SU-DHL-6 (cell line): ENCODE measurements around the gene NOSIP.

Experiments
- H2AFZ ChIP-seq: fragments of 200-600 bp; sonication (generic); 2 replicates; pipeline ENCODE4 v1.6.1; 2014; ENCODE audit warnings: low read depth, mild to moderate bottlenecking, moderate library complexity, mixed read lengths, antibody characterized with exemption, low read length; ENCODE audit not compliant: severe bottlenecking
- H3F3A ChIP-seq: fragments of 200-600 bp; shearing (Covaris generic); 2 replicates; pipeline ENCODE4 v1.6.0; 2016; ENCODE audit warnings: antibody characterized with exemption, mild to moderate bottlenecking; ENCODE audit not compliant: insufficient read depth
- H3K27ac ChIP-seq: fragments of 200-600 bp; sonication (generic); 2 replicates; pipeline ENCODE4 v1.5.1; 2016; ENCODE audit warnings: low read depth, mild to moderate bottlenecking, low read length, moderate library complexity, mixed read lengths
- H3K27me3 ChIP-seq: fragments of 200-600 bp; sonication (generic), shearing (Covaris generic); 2 replicates; pipeline ENCODE4 v1.6.0; 2014; ENCODE audit warnings: mild to moderate bottlenecking, low read length
- H3K36me3 ChIP-seq: fragments of 200-600 bp; sonication (generic); 2 replicates; pipeline ENCODE4 v1.6.1; 2014; ENCODE audit warnings: mild to moderate bottlenecking, low read length, mixed read lengths
- H3K4me2 ChIP-seq: fragments of 300-600, 200-600 bp; shearing (Covaris generic), sonication (generic); 2 replicates; pipeline ENCODE4 v1.6.0; 2014; ENCODE audit warnings: low read length, low read depth, mild to moderate bottlenecking; ENCODE audit not compliant: poor library complexity, severe bottlenecking
- H3K4me3 ChIP-seq: fragments of 200-600 bp; sonication (generic); 2 replicates; pipeline ENCODE4 v1.5.1; 2014; ENCODE audit warnings: antibody characterized with exemption, low read length, mild to moderate bottlenecking, mixed read lengths; ENCODE audit not compliant: insufficient read depth, poor library complexity, severe bottlenecking
- H3K79me2 ChIP-seq: fragments of 200-600 bp; sonication (generic); 2 replicates; pipeline ENCODE4 v1.6.1; 2014; ENCODE audit warnings: mild to moderate bottlenecking, low read length, moderate library complexity; ENCODE audit not compliant: insufficient read depth
- H3K9ac ChIP-seq: fragments of 200-600 bp; sonication (generic); 2 replicates; pipeline ENCODE4 v1.7.0; 2014; ENCODE audit warnings: mild to moderate bottlenecking, low read length
- H3K9me2 ChIP-seq: fragments of 200-600 bp; sonication (generic); replicated peaks from 2 replicates; pipeline ENCODE4 v1.6.1; 2014; ENCODE audit warnings: low read length; ENCODE audit not compliant: insufficient read depth
- H3K9me3 ChIP-seq: fragments of 200-600 bp; sonication (generic); 2 replicates; pipeline ENCODE4 v1.6.1; 2014; ENCODE audit warnings: low read length, mixed read lengths; ENCODE audit not compliant: insufficient read depth
- H4K20me1 ChIP-seq: fragments of 200-600 bp; sonication (generic); 2 replicates; pipeline ENCODE4 v1.6.1; 2014; ENCODE audit warnings: low read depth, mild to moderate bottlenecking, antibody characterized with exemption, low read length, moderate library complexity, mixed read lengths
- EZH2phosphoT487 ChIP-seq: fragments of 200-600 bp; sonication (generic), shearing (Covaris generic); conservative IDR thresholded peaks from 2 replicates; pipeline ENCODE4 v1.6.1; 2018; ENCODE audit warnings: mild to moderate bottlenecking, antibody characterized with exemption, low read length, moderate library complexity, mixed read lengths
- TF ChIP-seq, protein P1 (sequence below): fragments of 200-600 bp; sonication (generic); IDR thresholded peaks from one replicate; pipeline ENCODE4 v1.5.1; 2017; ENCODE audit warnings: antibody characterized with exemption, mild to moderate bottlenecking, low read length, moderate library complexity; ENCODE audit not compliant: insufficient read depth, poor library complexity, severe bottlenecking

NOSIP gene

DNA sequence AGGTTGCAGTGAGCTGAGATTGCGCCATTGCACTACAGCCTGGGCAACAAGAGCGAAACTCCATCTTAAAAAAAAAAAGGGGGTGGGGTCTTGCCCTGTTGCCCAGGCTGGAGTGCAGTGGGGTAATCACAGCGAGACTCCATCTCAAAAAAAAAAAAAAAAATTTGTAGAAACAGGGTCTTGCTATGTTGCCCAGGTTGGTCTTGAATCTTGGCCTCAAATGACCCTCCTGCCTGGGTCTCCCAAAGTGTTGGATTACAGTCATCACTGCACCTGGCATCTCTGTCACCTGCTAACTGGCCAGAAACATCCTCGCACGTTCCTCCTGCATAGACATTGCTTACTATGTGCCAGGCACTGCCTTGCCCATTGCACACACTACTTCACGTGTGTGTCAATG lies 38.4 kb downstream of the NOSIP start:
- Histone ChIP-seq H3K9me2 (no peaks in the 10 kb centered on the region), H3K9me3 (no peaks in the 10 kb centered on the region), H4K20me1 (no peaks in the 10 kb centered on the region), H3K4me3 (no peak overlapping the region), H3K9ac (no peak overlapping the region), H3K4me2 (no peak overlapping the region), H3K27me3 (no peaks in the 10 kb centered on the region), H3K36me3 (no peaks in the 10 kb centered on the region), H3K79me2 (no peaks in the 10 kb centered on the region), H2AFZ (no peak overlapping the region), H3F3A (peaks cover 4% of the 10 kb centered on the region; the same call in 1 of the 2 replicates), H3K27ac (no peak overlapping the region)
- TF ChIP-seq, protein P1, sequence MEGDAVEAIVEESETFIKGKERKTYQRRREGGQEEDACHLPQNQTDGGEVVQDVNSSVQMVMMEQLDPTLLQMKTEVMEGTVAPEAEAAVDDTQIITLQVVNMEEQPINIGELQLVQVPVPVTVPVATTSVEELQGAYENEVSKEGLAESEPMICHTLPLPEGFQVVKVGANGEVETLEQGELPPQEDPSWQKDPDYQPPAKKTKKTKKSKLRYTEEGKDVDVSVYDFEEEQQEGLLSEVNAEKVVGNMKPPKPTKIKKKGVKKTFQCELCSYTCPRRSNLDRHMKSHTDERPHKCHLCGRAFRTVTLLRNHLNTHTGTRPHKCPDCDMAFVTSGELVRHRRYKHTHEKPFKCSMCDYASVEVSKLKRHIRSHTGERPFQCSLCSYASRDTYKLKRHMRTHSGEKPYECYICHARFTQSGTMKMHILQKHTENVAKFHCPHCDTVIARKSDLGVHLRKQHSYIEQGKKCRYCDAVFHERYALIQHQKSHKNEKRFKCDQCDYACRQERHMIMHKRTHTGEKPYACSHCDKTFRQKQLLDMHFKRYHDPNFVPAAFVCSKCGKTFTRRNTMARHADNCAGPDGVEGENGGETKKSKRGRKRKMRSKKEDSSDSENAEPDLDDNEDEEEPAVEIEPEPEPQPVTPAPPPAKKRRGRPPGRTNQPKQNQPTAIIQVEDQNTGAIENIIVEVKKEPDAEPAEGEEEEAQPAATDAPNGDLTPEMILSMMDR, result no peak

GRCh38 chr19:49539192-49539952 lies 41.0 kb downstream of the NOSIP start:
- TF ChIP-seq, protein P1, result no peak
- no peak for TF ChIP-seq EZH2phosphoT487
- no peaks in the 10 kb centered on the region for H3K9me2 ChIP-seq
- no peaks in the 10 kb centered on the region for H4K20me1 ChIP-seq
- H3K79me2 ChIP-seq, result no peaks in the 10 kb centered on the region
- H2AFZ ChIP-seq, result no peak overlapping the region
- H3K4me3 ChIP-seq, result no peak overlapping the region
- H3K27ac ChIP-seq, result no peak overlapping the region
- no peaks in the 10 kb centered on the region for H3K36me3 ChIP-seq
- no peaks in the 10 kb centered on the region for H3K9me3 ChIP-seq
- H3K9ac ChIP-seq, result no peak overlapping the region
- H3K4me2 ChIP-seq, result no peak overlapping the region
- peaks cover 4% of the 10 kb centered on the region; the same call in 1 of the 2 replicates for H3F3A ChIP-seq
- H3K27me3 ChIP-seq, result no peaks in the 10 kb centered on the region

- Histone ChIP-seq H3K9me3 (no peaks in the 10 kb centered on the region), H3K9ac (no peak overlapping the region), H3K9me2 (no peaks in the 10 kb centered on the region), H3K79me2 (no peaks in the 10 kb centered on the region), H3K36me3 (no peaks in the 10 kb centered on the region), H4K20me1 (no peaks in the 10 kb centered on the region), H3K4me2 (no peak overlapping the region), H2AFZ (no peak overlapping the region), H3K4me3 (no peak overlapping the region), H3K27ac (no peak overlapping the region), H3F3A (peaks cover 4% of the 10 kb centered on the region; the same call in 1 of the 2 replicates), H3K27me3 (no peaks in the 10 kb centered on the region)
- TF ChIP-seq EZH2phosphoT487, result no peak
- TF ChIP-seq, protein P1, result no peak
Measured at GRCh38 chr19:49538643-49539042, 41.7 kb downstream of the NOSIP start.
